CD14-positive monocyte (primary cell): ENCODE data around the gene SMAD6. TPM values are rescaled to one million over a fixed set of nuclear protein-coding genes. Genes with fewer than 3 reads are reported as not detected.

ENCODE experiments used
- DNase-seq, 3 donors: peaks; one replicate each; pipeline ENCODE4 v3.0.0-alpha.2; 2011 to 2022
- H2AFZ ChIP-seq: 2 replicates; pipeline ENCODE4 v1.6.0; 2012; ENCODE audit warnings: mild to moderate bottlenecking, low read depth, low read length, inconsistent platforms; ENCODE audit not compliant: insufficient read depth, poor library complexity, severe bottlenecking
- H3K27ac ChIP-seq, 2 donors: 1 replicate in 1 of 2; 2 replicates in 1 of 2; pipeline ENCODE4 v1.5.1; 2012 to 2013; ENCODE audit warnings: low read length in 2 of 2, control low read depth in 1 of 2, inconsistent platforms in 1 of 2, low read depth in 1 of 2, mild to moderate bottlenecking in 1 of 2
- H3K27me3 ChIP-seq, 2 donors: one replicate each; pipeline versions ENCODE4 v1.6.0 to v1.6.1; 2011 to 2013; ENCODE audit warnings: low read length in 2 of 2; ENCODE audit not compliant: control insufficient read depth in 2 of 2, insufficient read depth in 2 of 2
- H3K36me3 ChIP-seq, 2 donors: replicated peaks in 1 of 2; 1 replicate in 1 of 2; 2 replicates in 1 of 2; pipeline versions ENCODE4 v1.5.1 to v1.6.1; 2012 to 2013; ENCODE audit warnings: low read length in 2 of 2, control low read depth in 1 of 2, inconsistent platforms in 1 of 2, mild to moderate bottlenecking in 1 of 2; ENCODE audit not compliant: insufficient read depth in 2 of 2, control insufficient read depth in 1 of 2
- H3K4me1 ChIP-seq, 2 donors: 1 replicate in 1 of 2; 2 replicates in 1 of 2; pipeline versions ENCODE4 v1.5.1 to v1.6.1; 2012 to 2013; ENCODE audit warnings: low read length in 2 of 2, control low read depth in 1 of 2, inconsistent platforms in 1 of 2, mild to moderate bottlenecking in 1 of 2, moderate library complexity in 1 of 2; ENCODE audit not compliant: insufficient read depth in 2 of 2, control insufficient read depth in 1 of 2
- H3K4me2 ChIP-seq: replicated peaks from 2 replicates; pipeline ENCODE3; 2012; ENCODE audit warnings: low read length, moderate library complexity, mild to moderate bottlenecking; ENCODE audit not compliant: poor library complexity, severe bottlenecking; ENCODE audit errors: extremely low read depth
- H3K4me3 ChIP-seq, 3 experiments: fragments of 200-600 bp in 1 of 3; sonication (generic) in 1 of 3; replicated peaks in 1 of 3; 1 replicate in 2 of 3; 2 replicates in 1 of 3; pipeline ENCODE4 v1.5.1; 2011 to 2013; ENCODE audit warnings: low read length in 3 of 3, mild to moderate bottlenecking in 3 of 3, control low read depth in 2 of 3, low read depth in 2 of 3, inconsistent platforms in 1 of 3, moderate library complexity in 1 of 3
- H3K79me2 ChIP-seq: 2 replicates; pipeline ENCODE4 v1.6.0; 2012; ENCODE audit warnings: mild to moderate bottlenecking, control low read depth, inconsistent platforms, low read length, moderate library complexity; ENCODE audit not compliant: insufficient read depth
- H3K9ac ChIP-seq: 2 replicates; pipeline ENCODE4 v1.6.0; 2017; ENCODE audit warnings: low read length, mild to moderate bottlenecking; ENCODE audit not compliant: insufficient read depth, poor library complexity, severe bottlenecking
- H3K9me3 ChIP-seq, 2 donors: replicated peaks in 1 of 2; 1 replicate in 1 of 2; 2 replicates in 1 of 2; pipeline versions ENCODE4 v1.5.1 to v1.6.1; 2012 to 2013; ENCODE audit warnings: low read length in 2 of 2, control low read depth in 1 of 2; ENCODE audit not compliant: control insufficient read depth in 1 of 2, insufficient read depth in 1 of 2
- H4K20me1 ChIP-seq: 2 replicates; pipeline ENCODE4 v1.6.0; 2012; ENCODE audit warnings: mild to moderate bottlenecking, low read length, control low read depth, moderate library complexity; ENCODE audit not compliant: insufficient read depth
- H3K27ac Mint-ChIP-seq, 7 donors: one replicate each; pipeline ENCODE4 v1.8.0; 2020; ENCODE audit warnings: mild to moderate bottlenecking in 7 of 7, mixed read lengths in 7 of 7, moderate library complexity in 6 of 7, inconsistent platforms in 2 of 7
- H3K27me3 Mint-ChIP-seq, 3 donors: one replicate each; pipeline ENCODE4 v1.8.0; 2021 to 2022; ENCODE audit warnings: low read depth in 3 of 3, mild to moderate bottlenecking in 3 of 3, mixed read lengths in 3 of 3, moderate library complexity in 3 of 3, inconsistent platforms in 1 of 3
- H3K36me3 Mint-ChIP-seq, 2 donors: one replicate each; pipeline ENCODE4 v1.8.0; 2020; ENCODE audit warnings: mixed read lengths in 2 of 2, inconsistent platforms in 1 of 2, mild to moderate bottlenecking in 1 of 2
- H3K4me1 Mint-ChIP-seq: one replicate; pipeline ENCODE4 v1.8.0; 2020; ENCODE audit warnings: mild to moderate bottlenecking, mixed read lengths
- H3K4me3 Mint-ChIP-seq, 2 donors: one replicate each; pipeline ENCODE4 v1.8.0; 2020; ENCODE audit warnings: mild to moderate bottlenecking in 2 of 2, mixed read lengths in 2 of 2, moderate library complexity in 1 of 2
- H3K9me3 Mint-ChIP-seq, 7 donors: one replicate each; pipeline ENCODE4 v1.8.0; 2020 to 2022; ENCODE audit warnings: mixed read lengths in 7 of 7, mild to moderate bottlenecking in 6 of 7, moderate library complexity in 6 of 7, inconsistent platforms in 2 of 7
- CTCF ChIP-seq: fragments of 200-600 bp; IDR thresholded peaks from one replicate; pipeline ENCODE4 v1.8.0; 2022; ENCODE audit warnings: antibody characterized with exemption, mild to moderate bottlenecking
- whole genome bisulfite sequencing: methylation state at CpG from one replicate; pipeline ENCODE4 v1.1.5; 2013; ENCODE audit warnings: missing lambda C conversion rate; ENCODE audit not compliant: insufficient coverage; 5-methylcytosine and 5-hydroxymethylcytosine counted together
- intact Hi-C, 2 donors: fragments of 100-400 bp; cut with micrococcal nuclease; formaldehyde crosslinking; loops; one replicate each; pipeline versions ENCODE4 v1.15.0 to v1.15.1; 2023
- polyA plus RNA-seq, 3 donors: library from polyadenylated mRNA; depleted of rRNA in 1 of 3; unstranded in 2 of 3; stranded (reverse) in 1 of 3; fragments of 300-500 nt in 2 of 3; fragments of >200 nt in 1 of 3; fragmentation: Illumina TruSeq in 2 of 3; gene quantifications; 1 replicate in 2 of 3; 2 replicates in 1 of 3; pipeline ENCODE4 v1.2.3, GENCODE V29; 2012 to 2021

SMAD6 gene
- polyA plus RNA-seq, 3 donors = 0.31 TPM; not detected in 2

GRCh38 chr15:66816201-66816600 lies 114.2 kb downstream of the SMAD6 start:
- Histone ChIP-seq H4K20me1 (no peaks in the 10 kb centered on the region), H3K27me3 (no peaks in the 10 kb centered on the region), H3K4me3 (no peak overlapping the region), H3K4me1 (no peaks in the 10 kb centered on the region), H3K36me3 (no peaks in the 10 kb centered on the region), H3K79me2 (no peaks in the 10 kb centered on the region), H3K27ac (no peak overlapping the region), H3K9ac (no peak overlapping the region), H3K9me3 (peaks cover 0 to 6% of the 10 kb centered on the region in 2 donors), H3K4me2 (no peak overlapping the region), H2AFZ (no peak overlapping the region)
- no peak for DNase-seq
- H3K27me3 Mint-ChIP-seq = peaks cover 0 to 4% (median 0%) of the 10 kb centered on the region in 3 donors
- H3K36me3 Mint-ChIP-seq = no peaks in the 10 kb centered on the region
- 100% methylated on average over 1 of the region's 3 CpGs for WGBS
- H3K27ac Mint-ChIP-seq = no peak overlapping the region
- peaks cover 0 to 13% (median 5%) of the 10 kb centered on the region in 7 donors for H3K9me3 Mint-ChIP-seq
- H3K4me3 Mint-ChIP-seq = no peak overlapping the region
- no peak for TF ChIP-seq CTCF
- intact Hi-C loops = no loop called here
- H3K4me1 Mint-ChIP-seq = peaks cover 12% of the 10 kb centered on the region

GRCh38 chr15:66819084-66819483 lies 117.0 kb downstream of the SMAD6 start:
- Histone ChIP-seq H3K9ac (no peak overlapping the region), H3K27ac (no peak overlapping the region), H3K79me2 (no peaks in the 10 kb centered on the region), H3K4me2 (no peak overlapping the region), H3K4me3 (no peak overlapping the region), H3K27me3 (no peaks in the 10 kb centered on the region), H2AFZ (no peak overlapping the region), H3K9me3 (no peaks in the 10 kb centered on the region), H3K4me1 (no peaks in the 10 kb centered on the region), H4K20me1 (no peaks in the 10 kb centered on the region), H3K36me3 (no peaks in the 10 kb centered on the region)
- Mint-ChIP-seq H3K4me1 (peaks cover 12% of the 10 kb centered on the region), H3K27me3 (peaks cover 0 to 2% (median 0%) of the 10 kb centered on the region in 3 donors), H3K36me3 (no peaks in the 10 kb centered on the region), H3K9me3 (peaks cover 0 to 3% (median 0%) of the 10 kb centered on the region in 7 donors), H3K4me3 (no peak overlapping the region), H3K27ac (no peak overlapping the region)
- no CpG with 5 or more reads among the region's 2 CpGs for WGBS
- intact Hi-C loops = no loop called here
- no peak for TF ChIP-seq CTCF
- no peak for DNase-seq
